H4 (cell line): ENCODE data around the gene MED9. TPM values are rescaled to one million over a fixed set of nuclear protein-coding genes. Genes with fewer than 3 reads are reported as not detected.

ENCODE experiments used
- DNase-seq: peaks from one replicate; pipeline ENCODE4 v3.0.0-alpha.2; 2015; ENCODE audit warnings: low spot score
- total RNA-seq: library from RNA; depleted of rRNA; stranded (reverse); fragments of >200 nt; shearing (Covaris generic); gene quantifications from 2 replicates; pipeline ENCODE4 v1.2.3, GENCODE V29; 2014

The MED9 gene
- total RNA-seq, 1 experiment from 2014 or later = 17.5 TPM

DNA sequence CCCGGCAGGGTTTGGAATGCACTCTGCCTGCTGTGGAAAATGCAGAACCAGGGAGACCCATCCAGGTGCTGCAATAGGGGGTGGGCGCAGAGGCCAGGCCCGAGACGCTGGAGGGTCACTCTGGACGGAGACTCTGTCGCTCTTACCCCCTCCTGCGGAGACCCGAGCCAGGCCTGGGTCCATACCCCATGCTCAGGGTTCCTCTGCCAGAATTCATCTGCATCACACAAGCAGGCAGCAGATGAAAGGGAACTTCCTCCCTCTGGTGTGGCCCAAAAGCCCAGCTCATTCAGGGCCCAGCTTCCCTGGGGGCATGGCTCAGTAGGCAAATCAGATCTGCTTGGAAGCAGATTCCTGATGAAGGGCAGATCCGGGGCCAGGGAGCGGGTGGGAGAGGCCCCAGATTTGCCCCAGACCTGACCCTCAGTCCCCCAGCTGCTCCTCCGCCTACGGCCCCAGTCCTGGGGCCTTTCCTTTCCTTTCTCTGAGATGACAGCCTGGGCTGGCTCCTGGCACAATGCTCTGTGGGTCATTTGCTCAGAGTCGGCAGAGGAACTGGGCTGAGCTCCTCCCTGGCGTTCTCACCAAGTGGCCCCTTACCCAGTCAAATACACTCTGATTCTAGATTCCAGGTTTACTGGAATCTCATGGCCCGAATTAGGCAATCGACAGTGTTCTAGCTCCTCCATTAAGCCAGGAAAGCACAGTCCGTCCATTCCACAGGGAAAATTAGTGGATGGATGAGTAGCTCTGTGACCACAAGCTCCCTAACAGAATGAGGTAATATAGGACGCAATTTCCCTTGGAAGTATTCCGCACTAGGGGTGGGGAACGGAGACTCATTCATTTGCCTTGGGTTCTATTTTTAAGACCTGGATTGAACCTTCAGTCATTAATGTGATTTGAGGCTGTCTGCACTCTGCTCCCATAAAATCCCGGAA lies 38.5 kb downstream of the MED9 start:
- DNase-seq = peak; percentile 73

DNA sequence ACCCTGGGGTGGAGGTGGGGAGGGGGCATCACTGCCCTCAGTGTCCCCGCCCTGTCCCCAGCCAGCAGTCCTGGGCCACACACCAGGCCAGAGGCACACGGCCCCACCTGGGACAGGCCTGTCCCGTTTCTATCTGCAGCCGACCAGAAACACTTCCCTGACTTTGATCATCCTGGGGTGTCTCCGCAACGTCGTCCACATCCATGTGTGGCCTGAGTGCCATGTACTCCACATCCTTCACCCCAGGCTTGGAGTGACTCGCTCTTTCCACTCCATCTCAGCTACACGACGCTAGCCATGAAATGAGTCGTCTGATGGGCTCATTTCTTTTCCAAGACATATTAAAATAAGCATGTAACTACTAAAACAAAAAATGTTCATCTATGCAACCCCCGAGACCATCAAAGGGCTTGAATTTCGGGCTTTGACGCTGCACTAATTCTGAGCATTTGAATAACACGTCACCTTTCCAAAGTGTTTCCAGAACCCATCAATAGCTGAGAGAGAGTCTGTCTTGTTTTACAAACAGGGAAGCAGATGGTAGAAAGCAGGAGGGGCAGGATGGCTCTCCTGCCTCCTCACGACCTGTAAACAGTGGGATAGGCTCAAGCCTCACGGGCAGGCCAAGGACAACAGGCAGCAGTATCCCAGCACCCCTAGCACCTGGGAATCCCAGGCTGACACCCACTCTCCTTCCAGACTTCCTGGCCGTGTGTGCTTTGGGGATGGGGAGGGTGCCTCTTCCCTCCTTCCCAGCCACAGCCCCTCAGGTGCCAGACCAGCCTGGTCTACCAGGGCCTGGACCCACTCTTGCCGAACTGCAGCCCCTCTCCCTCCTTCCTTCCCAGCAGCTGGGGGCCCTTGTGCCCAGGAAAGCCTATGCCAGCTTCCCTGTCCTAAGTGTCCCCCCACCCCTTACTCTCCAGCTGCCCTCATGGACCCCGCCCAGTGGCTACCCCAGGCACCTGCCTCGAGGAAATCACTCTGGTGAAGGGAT lies 39.4 kb downstream of the MED9 start:
- DNase-seq = peak; percentile 59

DNA sequence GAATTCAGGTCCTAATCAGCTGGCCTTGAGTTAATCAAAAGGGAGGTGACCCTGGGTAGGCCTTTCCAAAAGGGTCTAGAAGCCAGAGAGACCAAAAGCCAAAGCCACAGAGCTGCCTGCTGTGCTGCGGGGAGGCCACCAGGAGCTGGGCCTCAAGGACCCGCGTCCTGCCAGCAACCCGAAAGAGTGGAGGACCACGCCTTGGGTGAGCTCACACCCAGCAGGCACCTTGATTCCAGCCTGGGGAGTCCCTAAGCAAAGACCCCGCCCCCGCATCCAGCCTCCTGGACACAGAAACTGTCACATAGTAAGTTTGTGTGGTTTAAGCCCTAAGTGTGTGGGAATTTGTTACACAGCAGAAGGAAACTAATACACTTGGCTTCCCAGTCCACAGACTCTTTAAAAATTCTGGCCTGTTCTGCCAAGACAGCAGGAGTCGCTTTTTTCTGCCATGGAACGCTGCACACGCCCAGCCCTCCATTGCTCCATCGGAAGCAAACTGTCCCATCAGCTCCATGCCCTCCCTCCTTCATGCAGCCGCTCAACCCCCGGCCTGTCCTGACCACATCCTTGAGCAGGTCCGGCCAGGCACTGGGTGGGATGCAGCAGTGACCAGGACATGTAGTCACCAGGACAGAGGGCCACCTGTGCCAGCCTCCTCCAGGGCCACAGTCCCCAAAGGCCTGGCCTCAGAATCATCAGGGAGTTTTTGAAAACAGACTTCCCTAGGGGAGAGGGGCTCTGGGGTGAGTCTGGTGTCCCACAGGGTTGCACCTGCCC lies 40.3 kb downstream of the MED9 start:
- no peak for DNase-seq

DNA sequence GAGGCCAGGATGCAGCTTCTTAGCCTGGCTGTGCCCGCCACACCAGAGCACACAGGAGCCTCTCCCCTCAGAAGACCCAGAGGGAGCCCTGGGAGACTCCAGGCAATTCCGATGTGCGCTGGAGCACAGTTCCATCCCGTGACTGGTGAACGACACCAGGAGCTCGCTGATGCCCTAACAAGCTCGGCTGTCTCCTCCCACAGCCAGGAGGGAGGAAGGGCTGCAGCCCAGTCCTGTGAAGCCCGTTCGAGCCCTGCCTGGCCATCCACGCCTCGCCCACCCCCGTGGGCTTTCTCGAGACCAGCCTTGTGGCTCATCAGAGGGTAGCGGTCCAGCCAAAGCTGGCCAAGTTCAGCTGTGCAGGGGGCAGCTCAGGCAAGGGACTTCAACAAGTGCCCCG lies 41.2 kb downstream of the MED9 start:
- no peak for DNase-seq

DNA sequence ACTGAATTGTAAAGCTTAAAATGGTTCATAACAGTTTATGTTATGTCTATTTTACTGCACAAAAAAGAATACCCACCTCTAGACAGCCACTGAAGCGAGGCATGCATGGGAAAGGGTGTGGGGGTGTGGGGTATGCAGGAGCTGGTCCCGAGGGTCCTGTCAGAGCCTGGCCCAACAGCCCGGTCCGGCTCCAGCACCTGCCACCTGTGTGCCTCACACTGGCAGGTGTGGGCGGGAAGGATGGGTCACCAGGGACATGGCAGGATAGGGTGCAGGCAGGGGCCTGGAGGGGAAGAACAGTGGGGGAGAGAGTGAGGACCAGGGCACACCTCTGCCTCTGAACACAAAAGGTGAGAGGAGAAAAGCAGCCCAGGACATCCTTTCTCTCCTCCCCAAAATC lies 42.2 kb downstream of the MED9 start:
- DNase-seq = no peak

DNA sequence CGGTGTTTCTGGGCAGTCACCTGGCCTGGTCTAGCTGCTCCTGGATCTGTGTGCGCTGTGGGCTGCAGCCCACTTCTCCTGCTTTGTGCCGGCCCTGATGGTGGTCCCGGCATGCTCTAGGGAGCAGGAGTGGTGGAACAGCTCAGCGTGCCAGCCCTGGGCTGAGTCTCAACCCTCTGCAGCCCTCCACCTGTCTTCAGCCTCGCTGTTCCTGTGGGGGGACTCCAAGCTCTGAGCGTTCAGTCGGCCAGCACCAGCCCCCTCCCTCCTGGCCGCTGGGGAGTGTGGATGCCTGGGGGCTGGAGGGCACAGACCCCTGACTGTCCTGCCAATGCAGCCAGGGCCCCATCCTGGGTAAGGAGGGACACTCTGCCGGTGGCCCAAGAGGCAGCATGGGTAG lies 43.1 kb downstream of the MED9 start:
- DNase-seq = no peak

DNA sequence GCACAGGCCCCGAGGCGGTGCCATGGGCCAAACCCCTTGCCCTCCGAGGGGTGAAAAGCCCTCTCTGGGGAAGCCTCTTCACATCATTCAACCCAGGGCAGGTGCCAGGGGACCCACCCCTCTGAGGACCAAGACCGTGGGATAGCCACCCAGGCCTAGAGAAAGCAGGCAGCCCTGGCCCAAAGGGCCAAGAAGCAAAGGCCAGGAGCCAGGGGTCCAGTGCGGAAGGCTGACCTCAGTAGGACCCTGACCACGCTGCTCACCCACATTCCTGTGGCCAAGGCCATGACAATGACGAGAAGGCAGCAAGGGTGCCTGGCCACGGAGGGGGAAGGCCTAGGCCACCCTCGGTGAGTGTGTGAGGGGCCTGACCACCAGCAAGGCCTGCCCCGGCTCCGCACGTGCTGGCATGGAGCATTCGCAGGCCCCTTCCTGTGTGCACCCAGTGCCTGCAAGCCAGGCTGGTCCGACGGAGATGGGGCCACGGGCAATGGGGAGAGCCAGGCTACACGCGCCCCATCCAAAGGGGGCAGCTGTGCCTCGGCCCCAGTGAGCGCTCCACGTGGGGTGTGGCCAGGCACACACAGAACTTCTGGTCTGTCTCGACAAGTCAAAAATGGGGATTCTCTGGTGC lies 43.9 kb downstream of the MED9 start:
- no peak for DNase-seq

DNA sequence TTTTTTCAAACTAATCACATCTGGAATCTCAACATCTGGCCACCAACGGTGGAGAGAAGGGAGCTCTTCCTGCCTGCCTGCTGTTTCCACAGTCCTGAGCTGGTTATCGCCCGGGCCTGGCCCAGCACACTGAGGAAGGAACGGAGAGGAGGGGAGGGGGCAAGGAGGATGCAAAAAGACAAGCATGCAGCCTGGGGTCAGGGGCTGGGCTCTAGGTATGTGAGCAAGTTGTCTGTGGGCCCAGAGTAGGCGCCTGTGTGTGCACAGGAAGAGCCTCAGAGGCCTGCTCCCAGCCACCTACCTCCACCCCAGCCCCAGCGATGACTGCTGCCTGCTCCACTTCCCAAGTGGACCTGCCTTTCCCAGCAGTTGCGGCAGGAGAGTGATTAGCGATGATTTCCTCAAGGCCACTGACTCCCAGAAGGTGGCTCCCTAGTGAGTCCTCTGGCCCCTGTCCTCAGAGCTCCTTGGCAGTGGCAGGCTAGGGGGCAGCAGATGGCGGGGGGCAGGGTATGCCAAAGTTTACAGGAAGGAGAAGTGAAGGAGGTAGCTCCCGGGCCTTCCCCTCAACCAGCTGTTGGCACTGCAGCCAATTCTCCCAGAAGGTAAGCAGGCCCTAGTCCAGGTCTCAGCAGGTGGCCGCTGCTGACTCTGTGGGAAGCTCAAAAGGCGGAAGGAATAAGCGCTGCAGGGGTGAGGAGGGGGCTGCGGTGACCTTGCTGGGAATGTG lies 46.4 kb downstream of the MED9 start:
- no peak for DNase-seq

DNA sequence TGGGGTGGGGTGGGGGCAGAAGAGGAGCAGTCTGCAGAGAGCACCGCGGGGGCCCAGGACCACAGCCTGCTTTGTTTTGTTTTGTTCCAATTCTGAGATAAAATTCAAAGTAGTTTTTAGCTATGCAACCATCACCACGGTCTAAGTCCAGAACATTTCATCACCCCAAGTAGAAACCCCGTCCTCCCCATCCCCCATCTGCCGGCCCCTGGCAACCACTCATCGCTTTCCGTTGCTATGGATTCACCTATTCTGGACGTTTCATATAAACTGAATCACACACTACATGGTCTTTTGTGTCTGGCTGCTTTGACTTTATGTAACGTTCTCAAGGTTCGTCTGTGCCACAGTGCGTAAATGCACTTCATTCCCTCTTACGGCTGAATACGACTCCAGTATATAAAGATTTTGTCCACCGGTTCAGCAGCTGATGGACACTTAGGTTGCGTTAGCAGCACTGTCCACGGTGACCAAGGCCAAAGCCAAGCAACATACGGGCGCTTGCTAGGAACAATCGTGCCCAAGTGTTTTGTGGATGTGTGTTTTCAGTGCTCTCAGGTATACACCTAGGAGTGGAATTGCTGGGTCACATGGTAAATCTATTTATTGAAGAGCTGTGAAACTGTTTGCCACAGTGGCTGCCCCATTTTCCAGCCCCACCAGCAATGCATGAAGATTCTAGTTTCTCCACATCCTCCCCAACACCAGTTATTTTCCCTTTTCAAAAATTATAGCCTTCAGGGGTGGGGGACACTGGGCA lies 47.1 kb downstream of the MED9 start:
- no peak for DNase-seq

DNA sequence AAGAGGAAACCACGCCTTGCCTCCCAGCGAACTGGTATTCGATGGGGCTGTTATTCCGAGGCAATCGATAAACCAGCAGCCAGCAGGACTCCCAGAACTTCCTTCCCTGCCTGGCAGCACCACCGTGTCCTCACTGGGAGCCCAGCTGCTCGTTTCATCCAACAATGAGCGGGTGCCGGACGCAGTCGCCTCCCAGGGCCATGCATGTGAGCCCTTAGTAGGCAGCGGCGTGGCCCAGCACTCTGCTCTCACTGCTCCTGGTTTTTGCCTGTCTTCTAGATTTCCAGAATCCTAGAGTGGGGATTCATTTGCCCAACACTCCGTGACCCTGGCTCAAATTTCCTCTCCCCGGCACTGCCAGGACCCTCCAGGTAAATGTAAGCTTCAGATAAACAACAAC lies 48.5 kb downstream of the MED9 start:
- no peak for DNase-seq

DNA sequence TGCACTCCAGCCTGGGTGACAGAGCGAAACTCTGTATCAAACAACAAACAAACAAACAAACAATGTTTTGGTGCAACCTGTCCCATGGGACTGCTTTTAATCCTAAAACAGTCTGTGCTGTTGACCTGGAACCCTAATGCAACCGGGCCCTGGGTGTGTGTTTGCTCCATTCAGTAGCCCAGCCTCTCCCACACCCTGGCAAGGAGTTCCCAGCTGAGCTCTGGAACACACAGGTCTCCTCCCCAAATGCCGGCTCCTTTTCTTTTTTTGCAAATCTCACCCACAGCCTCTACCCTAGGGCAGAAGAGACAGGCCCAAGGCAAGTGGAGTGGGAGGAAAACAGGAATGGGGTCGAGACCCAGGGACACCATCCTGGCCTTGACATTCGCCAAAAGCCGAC lies 49.2 kb downstream of the MED9 start:
- no peak for DNase-seq

DNA sequence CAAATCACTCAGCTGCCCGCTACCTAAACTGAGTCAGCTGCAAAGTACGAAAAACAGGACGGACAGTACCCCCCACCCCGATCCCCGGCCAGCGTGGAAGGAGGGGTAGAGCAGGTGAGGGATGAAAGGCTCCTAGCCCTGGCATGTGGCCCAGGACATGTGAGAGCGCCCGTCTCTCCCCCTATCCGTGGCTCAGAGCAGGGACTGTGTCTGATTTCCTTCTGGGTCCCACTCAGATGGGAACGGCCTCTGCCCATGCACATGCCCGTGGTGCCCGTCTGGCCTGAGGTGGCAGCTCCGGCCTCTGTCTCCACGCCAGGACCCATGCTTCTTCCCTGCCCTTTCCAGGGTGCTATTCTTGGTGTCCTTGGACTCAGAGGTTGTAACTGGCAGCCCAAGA lies 49.6 kb downstream of the MED9 start:
- DNase-seq = no peak

DNA sequence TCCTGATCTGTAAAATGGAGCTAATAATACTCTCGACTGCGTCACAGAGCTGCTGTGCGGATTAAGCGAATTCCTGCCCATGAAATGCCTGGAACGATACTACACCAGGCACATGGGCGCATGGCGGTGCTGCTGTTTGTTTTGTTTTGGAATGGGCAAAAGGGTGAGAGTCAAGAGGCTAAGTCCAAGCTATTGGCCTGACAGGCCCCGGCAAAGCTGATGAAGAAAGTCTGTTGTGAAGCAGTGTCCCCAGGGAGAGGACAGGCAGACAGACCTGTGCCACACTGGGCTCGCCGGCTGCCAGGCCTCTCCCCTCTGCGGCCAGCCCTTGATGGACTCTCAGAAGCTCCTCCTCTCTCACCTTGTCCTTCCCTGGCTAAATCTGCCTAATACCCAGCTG lies 50.7 kb downstream of the MED9 start:
- DNase-seq = no peak

DNA sequence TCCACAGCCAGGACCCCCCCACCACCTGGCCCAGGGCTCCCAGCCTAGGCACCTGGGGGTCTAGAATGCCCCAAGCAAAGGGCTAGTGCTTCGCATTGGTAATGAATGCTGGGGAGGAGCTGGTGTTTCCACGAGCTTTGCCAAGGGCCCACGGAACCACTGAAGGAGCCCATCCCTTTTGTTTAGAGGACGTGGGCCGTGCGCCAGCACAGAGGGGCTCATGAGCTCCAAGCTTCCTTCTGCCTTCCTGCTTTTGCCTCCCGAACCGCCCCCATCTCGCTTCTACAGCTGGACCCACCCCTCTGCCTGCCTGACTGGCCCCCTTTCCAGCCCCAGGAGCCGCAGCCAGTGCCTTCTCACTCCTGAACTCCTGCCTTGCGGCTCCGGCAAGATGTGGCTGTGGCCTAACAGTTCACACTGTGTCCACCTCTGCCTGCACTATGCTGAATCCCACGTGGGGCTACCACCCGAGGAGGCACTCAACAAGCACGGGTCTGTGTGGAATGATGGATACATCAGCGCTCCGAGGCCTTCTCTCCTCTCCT lies 51.2 kb downstream of the MED9 start:
- DNase-seq = no peak

DNA sequence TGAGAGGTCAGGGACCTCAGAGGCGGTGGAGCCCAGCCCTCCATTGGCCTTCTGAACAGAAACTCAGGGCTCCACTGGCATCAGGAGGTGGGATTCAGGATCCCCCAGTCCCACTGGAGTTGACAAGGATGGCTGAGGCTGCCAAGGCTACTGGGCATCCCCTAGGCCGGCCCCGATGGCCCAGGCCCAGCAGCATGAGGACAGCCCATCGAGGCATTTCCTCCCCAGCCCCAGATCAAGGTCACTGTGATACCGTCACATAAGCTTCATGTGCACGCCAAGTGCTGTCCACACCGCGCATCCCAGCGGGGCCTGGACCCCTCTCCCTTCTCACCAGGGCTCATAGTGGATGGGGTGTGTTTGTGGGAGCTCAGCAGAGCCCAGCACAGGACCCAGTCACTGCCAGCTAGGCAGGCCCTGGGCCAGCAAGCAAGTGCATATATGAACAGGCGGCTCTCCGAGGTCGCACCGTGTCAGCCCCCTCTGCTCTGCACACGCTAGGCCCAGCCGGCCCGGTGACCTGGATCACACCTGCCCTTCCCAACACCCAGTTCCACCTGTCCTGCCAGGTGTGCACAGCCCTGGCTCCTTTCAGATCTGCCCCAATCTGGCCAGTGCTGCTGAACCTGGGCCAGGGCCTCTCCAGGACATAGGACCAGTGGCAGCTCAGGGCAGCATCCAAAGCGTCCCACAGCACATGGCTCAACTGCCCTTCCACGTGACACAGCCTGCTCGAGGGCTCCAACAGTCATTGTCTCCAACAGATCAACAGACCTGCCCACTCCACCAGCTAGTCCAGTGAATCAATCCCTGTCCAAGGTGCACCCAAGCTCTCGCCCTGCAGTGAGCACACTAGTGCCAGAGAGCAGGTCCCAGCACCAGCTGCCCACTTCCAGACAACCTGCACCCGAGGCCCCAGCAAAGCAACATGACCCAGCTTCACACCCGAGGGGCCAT lies 52.2 kb downstream of the MED9 start:
- DNase-seq = no peak

DNA sequence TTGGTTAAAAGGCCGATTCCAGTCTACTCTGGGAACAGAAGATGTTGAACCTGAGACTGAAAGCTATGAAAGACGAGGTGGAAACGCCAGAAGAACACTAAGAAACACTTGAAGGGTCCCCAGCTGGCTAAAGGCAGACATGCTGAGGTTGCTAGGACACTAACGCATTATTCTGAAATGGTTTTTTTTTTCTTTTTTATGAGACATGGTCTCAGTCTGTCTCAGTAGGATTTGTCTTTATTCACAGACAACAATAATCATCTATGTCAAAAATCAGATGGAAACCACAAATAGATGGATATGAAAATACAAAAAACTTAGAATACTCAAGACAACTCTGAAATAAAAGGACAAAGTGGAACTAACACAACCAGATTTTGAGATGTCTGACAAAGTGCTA lies 54.4 kb downstream of the MED9 start:
- DNase-seq = no peak

DNA sequence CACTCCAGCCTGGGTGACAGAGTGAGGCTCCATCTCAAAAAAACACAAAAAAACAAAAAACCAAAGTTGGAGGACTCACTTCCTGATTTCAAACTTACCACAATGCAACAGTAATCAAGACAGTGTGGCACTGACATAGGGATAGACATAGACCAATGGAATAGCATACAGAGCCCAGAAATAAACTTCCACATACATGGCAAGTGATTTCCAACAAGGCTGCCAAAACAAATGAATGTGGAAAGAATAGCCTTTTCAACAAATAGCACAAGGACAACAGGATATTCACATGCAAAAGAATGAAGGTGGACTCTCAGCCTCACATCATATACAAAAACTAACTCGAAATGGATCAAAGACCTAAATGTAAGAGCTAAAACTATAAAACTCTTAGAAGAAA lies 56.2 kb downstream of the MED9 start:
- DNase-seq = no peak

DNA sequence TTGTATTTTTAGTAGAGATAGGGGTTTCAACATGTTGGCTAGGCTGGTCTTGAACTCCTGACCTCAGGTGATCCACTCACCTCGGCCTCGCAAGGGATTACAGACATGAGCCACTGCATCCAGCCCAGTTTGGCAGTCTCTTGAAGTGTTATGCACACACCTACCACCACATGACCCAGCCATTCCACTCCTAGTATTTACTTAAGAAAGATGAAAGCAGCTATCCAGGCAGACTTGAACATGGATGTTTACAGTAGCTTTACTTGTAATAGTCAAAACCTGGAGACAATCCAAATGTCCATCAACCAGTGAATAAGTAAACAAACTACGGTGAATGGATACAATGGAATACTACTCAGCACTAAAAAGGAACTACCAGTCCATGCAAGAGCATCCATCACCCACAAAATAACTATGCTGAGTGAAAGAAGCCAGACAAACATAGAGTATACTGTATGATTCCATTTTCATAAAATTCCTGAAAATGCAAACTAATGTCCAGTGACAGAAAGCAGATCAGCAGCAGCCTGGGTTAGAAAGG lies 57.2 kb downstream of the MED9 start:
- DNase-seq = no peak
